Stimulated activated effector memory CD8-positive, alpha-beta T cell treated with anti-CD3 and anti-CD28 coated beads, Interleukin-12 subunit alpha, Interleukin-12 subunit beta, amount 100 ng/mL, for 72 hours (primary cell): Measurements from ENCODE around the gene GNG7.
"Not testable (repeated sequence)": the region's sequence is repeated elsewhere in the genome, so short reads cannot be mapped to it uniquely, and the experiment has no call there.

Experiments used
- ATAC-seq: fragments of 150-1000 bp; cut with Tn5 transposase; 2 replicates; pipeline ENCODE4 v1.10.0; 2021
- DNase-seq, 2 donors: peaks; one replicate each; pipeline ENCODE4 v3.0.0; 2021 to 2022; ENCODE audit warnings: low spot score in 2 of 2
- H3K27ac Mint-ChIP-seq: one replicate; pipeline ENCODE4 v1.8.0; 2022; ENCODE audit warnings: mild to moderate bottlenecking, mixed read lengths
- H3K36me3 Mint-ChIP-seq: one replicate; pipeline ENCODE4 v1.8.0; 2022; ENCODE audit warnings: mild to moderate bottlenecking, mixed read lengths
- H3K4me1 Mint-ChIP-seq: one replicate; pipeline ENCODE4 v1.8.0; 2022; ENCODE audit warnings: mixed read lengths
- H3K4me3 Mint-ChIP-seq: one replicate; pipeline ENCODE4 v1.8.0; 2022; ENCODE audit warnings: mild to moderate bottlenecking, mixed read lengths
- H3K9me3 Mint-ChIP-seq: one replicate; pipeline ENCODE4 v1.8.0; 2022; ENCODE audit warnings: mixed read lengths

Gene GNG7

GRCh38 chr19:2618611-2619010 is 83.9 kb downstream of the GNG7 start:
- H3K27ac Mint-ChIP-seq = peak overlapping the region; percentile 94
- peak overlapping the region; percentile 82 for H3K4me3 Mint-ChIP-seq
- peaks cover 30% of the 10 kb centered on the region for H3K36me3 Mint-ChIP-seq
- DNase-seq = peak; percentile 55 to 82
- no peaks in the 10 kb centered on the region for H3K9me3 Mint-ChIP-seq
- peak; percentile 50 for ATAC-seq
- peaks cover 64% of the 10 kb centered on the region for H3K4me1 Mint-ChIP-seq

- Mint-ChIP-seq H3K9me3 (no peaks in the 10 kb centered on the region), H3K4me1 (peaks cover 69% of the 10 kb centered on the region), H3K36me3 (peaks cover 30% of the 10 kb centered on the region), H3K27ac (peak overlapping the region; percentile 94), H3K4me3 (peak overlapping the region; percentile 82)
- DNase-seq (no peak), ATAC-seq (no peak)
Measured at GRCh38 chr19:2617393-2618165, 84.9 kb downstream of the GNG7 start.

GRCh38 chr19:2616741-2617392 is 85.6 kb downstream of the GNG7 start:
- Mint-ChIP-seq H3K27ac (no peak overlapping the region), H3K36me3 (peaks cover 25% of the 10 kb centered on the region), H3K4me3 (no peak overlapping the region), H3K4me1 (peaks cover 65% of the 10 kb centered on the region), H3K9me3 (no peaks in the 10 kb centered on the region)
- DNase-seq = no peak
- ATAC-seq = no peak

- Mint-ChIP-seq H3K9me3 (no peaks in the 10 kb centered on the region), H3K4me1 (peaks cover 61% of the 10 kb centered on the region), H3K27ac (no peak overlapping the region), H3K4me3 (no peak overlapping the region), H3K36me3 (peaks cover 15% of the 10 kb centered on the region)
- ATAC-seq (no peak), DNase-seq (no peak)
Measured at GRCh38 chr19:2615782-2616181, 86.7 kb downstream of the GNG7 start.

GRCh38 chr19:2613507-2614295 is 88.8 kb downstream of the GNG7 start:
- Mint-ChIP-seq H3K27ac (no peak overlapping the region), H3K36me3 (peaks cover 5% of the 10 kb centered on the region), H3K4me3 (no peak overlapping the region), H3K9me3 (no peaks in the 10 kb centered on the region), H3K4me1 (peaks cover 52% of the 10 kb centered on the region)
- DNase-seq = peak; percentile 63 to 84
- ATAC-seq = peak; percentile 68

- no peaks in the 10 kb centered on the region for H3K9me3 Mint-ChIP-seq
- H3K4me1 Mint-ChIP-seq = peaks cover 52% of the 10 kb centered on the region
- ATAC-seq (no peak), DNase-seq (no peak)
- H3K27ac Mint-ChIP-seq = no peak overlapping the region
- H3K4me3 Mint-ChIP-seq = no peak overlapping the region
- H3K36me3 Mint-ChIP-seq = peaks cover 7% of the 10 kb centered on the region
Measured at GRCh38 chr19:2612619-2613249, 89.8 kb downstream of the GNG7 start.

GRCh38 chr19:2611483-2612464 is 90.7 kb downstream of the GNG7 start:
- Mint-ChIP-seq H3K4me3 (peak overlapping the region; percentile 75), H3K4me1 (peaks cover 45% of the 10 kb centered on the region), H3K9me3 (no peaks in the 10 kb centered on the region), H3K36me3 (peaks cover 14% of the 10 kb centered on the region), H3K27ac (peak overlapping the region; percentile 74)
- no peak for ATAC-seq
- DNase-seq = no peak

- Mint-ChIP-seq H3K9me3 (no peaks in the 10 kb centered on the region), H3K36me3 (peaks cover 14% of the 10 kb centered on the region), H3K4me3 (peak overlapping the region; percentile 75), H3K27ac (peak overlapping the region; percentile 74), H3K4me1 (peaks cover 44% of the 10 kb centered on the region)
- ATAC-seq = peak; percentile 68
- peak; percentile 96 to 97 for DNase-seq
Measured at GRCh38 chr19:2610637-2611482, 91.6 kb downstream of the GNG7 start.

- Mint-ChIP-seq H3K9me3 (no peaks in the 10 kb centered on the region), H3K4me3 (peak overlapping the region; percentile 75), H3K27ac (no peak overlapping the region), H3K36me3 (peaks cover 14% of the 10 kb centered on the region), H3K4me1 (peaks cover 44% of the 10 kb centered on the region)
- ATAC-seq = no peak
- DNase-seq = no peak
Measured at GRCh38 chr19:2609389-2610116, 92.9 kb downstream of the GNG7 start.

GRCh38 chr19:2609034-2609388 is 93.5 kb downstream of the GNG7 start:
- not testable (repeated sequence) for H3K27ac Mint-ChIP-seq

GRCh38 chr19:2608602-2608922 is 93.9 kb downstream of the GNG7 start:
- H3K27ac Mint-ChIP-seq = no peak overlapping the region
- ATAC-seq = peak; percentile 45
- peaks cover 14% of the 10 kb centered on the region for H3K36me3 Mint-ChIP-seq
- peaks cover 36% of the 10 kb centered on the region for H3K4me1 Mint-ChIP-seq
- H3K4me3 Mint-ChIP-seq = peak overlapping the region; percentile 75
- no peak for DNase-seq
- no peaks in the 10 kb centered on the region for H3K9me3 Mint-ChIP-seq

More at GRCh38 chr19:2609034-2609388, 93.5 kb downstream of the GNG7 start:
- Mint-ChIP-seq H3K36me3 (peaks cover 14% of the 10 kb centered on the region), H3K4me1 (peaks cover 41% of the 10 kb centered on the region), H3K4me3 (peak overlapping the region; percentile 75)
- not testable (repeated sequence) for ATAC-seq, H3K9me3 Mint-ChIP-seq, DNase-seq

- ATAC-seq (peak; percentile 91), DNase-seq (peak; percentile 78 to 92)
- H3K9me3 Mint-ChIP-seq = no peaks in the 10 kb centered on the region
- H3K27ac Mint-ChIP-seq = peak overlapping the region; percentile 87
- peaks cover 14% of the 10 kb centered on the region for H3K36me3 Mint-ChIP-seq
- peaks cover 37% of the 10 kb centered on the region for H3K4me1 Mint-ChIP-seq
- peak overlapping the region; percentile 75 for H3K4me3 Mint-ChIP-seq
Measured at GRCh38 chr19:2607712-2608601, 94.5 kb downstream of the GNG7 start.
